ENCODE measurements around the gene ZBTB21.
"Not testable (repeated sequence)": the region's sequence is repeated elsewhere in the genome, so short reads cannot be mapped to it uniquely, and the experiment has no call there.

ZBTB21 gene

GRCh38 chr21:41953249-41953830 lies 56.8 kb downstream of the ZBTB21 start:
- DNase-seq (ENCODE audit: low read depth) = no peak
- TF ChIP-seq CTCF (IDR thresholded peaks at IDR 0.05; ENCODE audit: low read depth, low read length) = no peak
- TF ChIP-seq MYC (IDR thresholded peaks at IDR 0.05; ENCODE audit: low read depth, low read length) = no peak
- TF ChIP-seq MAX (IDR thresholded peaks at IDR 0.05; ENCODE audit: low read depth, low read length) = no peak
- TF ChIP-seq POLR2A (IDR thresholded peaks at IDR 0.05; ENCODE audit: extremely low read depth, insufficient read length) = no peak
- H3K4me3 ChIP-seq (ENCODE audit: low read depth, low read length) = peak overlapping the region; percentile 40

DNA sequence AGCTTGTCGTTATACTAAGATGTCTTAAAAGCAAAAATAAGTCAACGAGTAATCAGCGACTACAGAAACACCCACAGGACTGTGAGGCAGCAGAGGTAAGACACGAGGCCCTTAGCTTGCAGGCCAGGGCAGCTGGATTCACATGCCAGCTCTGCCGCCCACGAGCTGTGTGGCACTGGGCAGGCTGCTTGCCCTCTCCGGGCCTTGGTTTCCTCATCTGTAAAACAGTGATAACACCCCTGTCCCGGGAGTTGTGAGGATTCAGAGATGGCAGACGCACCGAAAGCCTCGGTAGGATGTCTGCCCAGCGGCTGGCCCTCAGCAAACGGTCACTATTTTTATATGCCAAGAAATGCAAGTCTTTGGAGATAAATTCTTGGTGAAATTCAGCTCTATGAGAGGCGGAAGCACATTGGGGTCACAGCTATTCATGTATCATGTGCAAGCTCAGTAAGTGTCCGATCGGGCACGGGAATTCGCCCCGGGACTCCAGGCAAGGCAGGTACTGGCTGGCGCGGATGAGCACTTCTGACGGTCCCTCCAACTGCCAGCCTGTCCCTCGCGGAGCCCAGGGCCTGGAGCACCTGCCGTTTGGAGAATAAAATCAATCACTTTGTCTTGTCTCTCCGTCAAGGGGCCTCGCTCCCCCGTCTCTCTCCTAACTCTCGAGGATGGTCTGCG lies 57.5 kb downstream of the ZBTB21 start:
- TF ChIP-seq CTCF (IDR thresholded peaks at IDR 0.05; ENCODE audit: low read depth, low read length) = no peak
- TF ChIP-seq POLR2A (IDR thresholded peaks at IDR 0.05; ENCODE audit: extremely low read depth, insufficient read length) = no peak
- TF ChIP-seq MYC (IDR thresholded peaks at IDR 0.05; ENCODE audit: low read depth, low read length) = no peak
- TF ChIP-seq MAX (IDR thresholded peaks at IDR 0.05; ENCODE audit: low read depth, low read length) = no peak
- no peak for DNase-seq (ENCODE audit: low read depth)
- H3K4me3 ChIP-seq (ENCODE audit: low read depth, low read length) = peak overlapping the region; percentile 40

DNA sequence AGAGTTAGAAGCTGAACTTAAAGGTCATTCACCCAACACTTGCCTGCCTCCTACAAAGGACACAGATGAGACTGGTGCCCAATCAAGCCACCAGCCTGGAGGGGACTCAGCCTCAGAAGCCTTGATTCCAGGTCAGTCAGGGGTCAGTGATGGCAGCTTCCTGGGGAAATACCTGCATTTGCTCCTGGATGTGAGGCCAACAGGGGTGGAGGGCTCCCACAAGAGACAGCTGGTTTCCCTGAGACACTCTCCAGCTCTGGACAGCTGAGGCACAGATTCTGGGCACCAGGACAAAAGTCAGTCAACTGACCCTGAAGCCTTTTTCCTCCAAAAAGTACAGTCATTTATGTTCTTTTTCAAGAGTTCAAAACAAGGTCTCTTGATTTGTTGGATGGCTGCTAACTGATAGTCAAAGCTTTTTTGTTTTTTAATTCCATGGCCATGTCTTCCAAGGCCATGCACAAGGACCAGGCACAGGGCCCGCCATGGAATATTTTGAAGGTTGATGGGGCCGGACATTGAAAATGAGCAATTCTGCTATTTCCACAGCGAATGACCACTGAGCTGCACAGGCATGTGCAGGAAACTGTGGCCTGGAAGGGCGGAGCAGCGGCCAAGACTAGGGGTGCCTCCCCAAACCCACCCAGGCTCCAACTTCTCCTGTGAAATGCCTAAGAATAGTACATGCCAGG lies 58.1 kb downstream of the ZBTB21 start:
- no peak for DNase-seq (ENCODE audit: low read depth)
- TF ChIP-seq CTCF (IDR thresholded peaks at IDR 0.05; ENCODE audit: low read depth, low read length) (no peak), MYC (IDR thresholded peaks at IDR 0.05; ENCODE audit: low read depth, low read length) (no peak), MAX (IDR thresholded peaks at IDR 0.05; ENCODE audit: low read depth, low read length) (no peak), POLR2A (IDR thresholded peaks at IDR 0.05; ENCODE audit: extremely low read depth, insufficient read length) (no peak)
- no peak overlapping the region for H3K4me3 ChIP-seq (ENCODE audit: low read depth, low read length)

DNA sequence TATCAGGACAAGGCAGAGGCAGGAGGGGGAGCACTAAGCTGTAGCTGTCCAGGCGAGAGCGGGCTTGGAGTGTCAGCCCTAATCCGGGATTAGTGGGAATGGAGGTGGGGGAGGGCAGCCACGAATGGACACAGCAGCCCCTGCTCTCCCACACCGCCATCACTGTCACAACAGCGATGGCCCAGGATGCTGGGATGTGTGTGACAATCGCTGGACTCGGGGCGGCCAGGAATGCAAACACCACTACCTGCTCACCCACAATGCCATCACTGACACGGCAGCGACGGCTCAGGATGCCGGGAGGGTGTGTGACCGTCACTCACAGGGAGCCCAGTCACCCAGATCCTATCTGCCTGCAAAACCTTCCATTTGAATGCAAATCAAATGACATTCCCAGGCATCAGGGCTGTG lies 59.2 kb downstream of the ZBTB21 start:
- TF ChIP-seq POLR2A (IDR thresholded peaks at IDR 0.05; ENCODE audit: extremely low read depth, insufficient read length) (no peak), MYC (IDR thresholded peaks at IDR 0.05; ENCODE audit: low read depth, low read length) (no peak), MAX (IDR thresholded peaks at IDR 0.05; ENCODE audit: low read depth, low read length) (no peak), CTCF (IDR thresholded peaks at IDR 0.05; ENCODE audit: low read depth, low read length) (no peak)
- no peak overlapping the region for H3K4me3 ChIP-seq (ENCODE audit: low read depth, low read length)

GRCh38 chr21:41949631-41950030 lies 60.5 kb downstream of the ZBTB21 start:
- DNase-seq (ENCODE audit: low read depth) = not testable (repeated sequence)

More for the DNA sequence above, 59.2 kb downstream of the ZBTB21 start:
- no peak for DNase-seq (ENCODE audit: low read depth)

DNA sequence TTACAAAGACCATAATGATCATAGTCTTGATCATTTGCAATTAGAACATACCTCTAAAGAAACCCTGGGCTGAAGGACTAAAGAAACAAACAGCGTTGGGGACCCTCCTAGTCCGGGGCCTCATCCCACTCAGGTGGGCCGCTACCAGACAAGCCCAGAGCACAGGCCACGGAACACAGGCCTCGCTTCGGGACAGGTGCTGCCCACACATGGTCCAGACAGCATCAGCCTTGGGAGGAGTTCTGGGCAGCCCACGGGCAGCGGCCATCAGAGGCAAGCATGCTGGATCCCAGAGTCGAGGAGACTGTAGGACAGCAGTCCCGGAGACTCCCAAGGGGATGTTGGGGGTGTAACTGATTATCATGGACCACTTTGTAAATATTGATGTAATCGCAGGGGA lies 61.3 kb downstream of the ZBTB21 start:
- DNase-seq (ENCODE audit: low read depth) = no peak
- no peak for TF ChIP-seq POLR2A (IDR thresholded peaks at IDR 0.05; ENCODE audit: extremely low read depth, insufficient read length)
- no peak for TF ChIP-seq CTCF (IDR thresholded peaks at IDR 0.05; ENCODE audit: low read depth, low read length)
- no peak for TF ChIP-seq MYC (IDR thresholded peaks at IDR 0.05; ENCODE audit: low read depth, low read length)
- TF ChIP-seq MAX (IDR thresholded peaks at IDR 0.05; ENCODE audit: low read depth, low read length) = no peak
- H3K4me3 ChIP-seq (ENCODE audit: low read depth, low read length) = no peak overlapping the region

More at GRCh38 chr21:41949631-41950030, 60.5 kb downstream of the ZBTB21 start:
- not testable (repeated sequence) for H3K4me3 ChIP-seq (ENCODE audit: low read depth, low read length)
